PC-9 (cell line): Measurements from ENCODE around the gene LRRC56. TPM values are rescaled to one million over a fixed set of nuclear protein-coding genes. Genes with fewer than 3 reads are reported as not detected.

Experiments used
- Bru-seq: library from RNA; stranded (reverse); fragments of 400-500 nt; gene quantifications from one replicate; lab custom pipeline; 2021; lab: Mats Ljungman, UMichigan
- BruChase-seq, 2 experiments: library from RNA; stranded (reverse); fragments of 400-500 nt; gene quantifications; one replicate each; lab custom pipeline; 2021; lab: Mats Ljungman, UMichigan
- BruUV-seq: library from RNA; stranded (reverse); fragments of 400-500 nt; replicated peaks from 2 replicates; lab custom pipeline; 2021; lab: Mats Ljungman, UMichigan
- CTCF ChIA-PET: fragments of 300-600 bp; sonication (Branson Sonifier 250); formaldehyde crosslinking; loops from one replicate; lab custom pipeline; 2022; ENCODE audit warnings: antibody characterized with exemption; lab: Charles Lee
- POLR2A ChIA-PET: fragments of 300-600 bp; sonication (Branson Sonifier 250); formaldehyde crosslinking; loops from one replicate; lab custom pipeline; 2022; ENCODE audit warnings: antibody characterized with exemption; ENCODE audit not compliant: unreplicated experiment; lab: Charles Lee
- DNase-seq, 2 experiments: peaks; one replicate each; pipeline versions ENCODE4 v3.0.0 to v3.0.0-alpha.2; 2015 to 2022; ENCODE audit warnings: mixed read lengths in 1 of 2
- H2AFZ ChIP-seq: fragments of 200-600 bp; sonication (generic); 2 replicates; pipeline ENCODE4 v1.8.1; 2017; ENCODE audit warnings: antibody characterized with exemption
- H3F3A ChIP-seq: fragments of 200-600 bp; sonication (generic); 2 replicates; pipeline ENCODE4 v1.8.1; 2017; ENCODE audit warnings: antibody characterized with exemption, mild to moderate bottlenecking, low read depth; ENCODE audit not compliant: insufficient read depth
- H3K27ac ChIP-seq: fragments of 200-600 bp; sonication (generic); 2 replicates; pipeline ENCODE4 v1.6.1; 2016; ENCODE audit warnings: mixed run types
- H3K27me3 ChIP-seq: fragments of 200-600 bp; sonication (generic); 2 replicates; pipeline ENCODE4 v1.6.1; 2016; ENCODE audit warnings: low read depth, mixed run types; ENCODE audit not compliant: insufficient read depth
- H3K36me3 ChIP-seq: fragments of 200-600 bp; sonication (generic); 2 replicates; pipeline ENCODE4 v1.6.1; 2016; ENCODE audit warnings: low read depth, mixed run types
- H3K4me1 ChIP-seq: fragments of 200-600 bp; sonication (generic); replicated peaks from 2 replicates; pipeline ENCODE4 v1.6.1; 2016; ENCODE audit warnings: mixed run types; ENCODE audit not compliant: insufficient read depth
- H3K4me2 ChIP-seq: fragments of 200-600 bp; sonication (generic); 2 replicates; pipeline ENCODE4 v1.6.1; 2017; ENCODE audit warnings: mixed run types
- H3K4me3 ChIP-seq: fragments of 200-600 bp; sonication (generic); 2 replicates; pipeline ENCODE4 v1.6.1; 2016; ENCODE audit warnings: mixed run types
- H3K79me2 ChIP-seq: fragments of 200-600 bp; sonication (generic); 2 replicates; pipeline ENCODE4 v1.6.1; 2017; ENCODE audit warnings: low read depth, mixed run types
- H3K9me2 ChIP-seq: fragments of 200-600 bp; sonication (generic); 2 replicates; pipeline ENCODE4 v1.8.1; 2017; ENCODE audit warnings: mild to moderate bottlenecking; ENCODE audit not compliant: insufficient read depth
- H3K9me3 ChIP-seq: fragments of 200-600 bp; sonication (generic); 2 replicates; pipeline ENCODE4 v1.8.1; 2016; ENCODE audit warnings: low read depth; ENCODE audit not compliant: insufficient read depth
- H4K20me1 ChIP-seq: fragments of 200-600 bp; sonication (generic); 2 replicates; pipeline ENCODE4 v1.8.1; 2017; ENCODE audit not compliant: insufficient read depth
- EZH2 ChIP-seq: fragments of 200-600 bp; sonication (generic); IDR thresholded peaks from 2 replicates; pipeline ENCODE4 v1.8.0; 2017; ENCODE audit warnings: antibody characterized with exemption, low read depth
- intact Hi-C: fragments of 100-400 bp; cut with micrococcal nuclease; formaldehyde crosslinking; loops from one replicate; pipeline ENCODE4 v1.10.0; 2022; ENCODE audit not compliant: unreplicated experiment
- long read RNA-seq: library from polyadenylated mRNA; stranded (forward); transcript quantifications from one replicate; pipeline ENCODE4 v2.0.0, GENCODE V29; 2022
- total RNA-seq: library from RNA; stranded (reverse); gene quantifications from 2 replicates; pipeline ENCODE4 v1.2.3, GENCODE V29; 2021
- TF ChIP-seq, protein P1 (sequence below): fragments of 200-600 bp; sonication (generic); conservative IDR thresholded peaks from 2 replicates; pipeline ENCODE4 v1.6.1; 2017; ENCODE audit warnings: mixed run types, antibody characterized with exemption, mild to moderate bottlenecking, moderate library complexity

Gene LRRC56, protein sequence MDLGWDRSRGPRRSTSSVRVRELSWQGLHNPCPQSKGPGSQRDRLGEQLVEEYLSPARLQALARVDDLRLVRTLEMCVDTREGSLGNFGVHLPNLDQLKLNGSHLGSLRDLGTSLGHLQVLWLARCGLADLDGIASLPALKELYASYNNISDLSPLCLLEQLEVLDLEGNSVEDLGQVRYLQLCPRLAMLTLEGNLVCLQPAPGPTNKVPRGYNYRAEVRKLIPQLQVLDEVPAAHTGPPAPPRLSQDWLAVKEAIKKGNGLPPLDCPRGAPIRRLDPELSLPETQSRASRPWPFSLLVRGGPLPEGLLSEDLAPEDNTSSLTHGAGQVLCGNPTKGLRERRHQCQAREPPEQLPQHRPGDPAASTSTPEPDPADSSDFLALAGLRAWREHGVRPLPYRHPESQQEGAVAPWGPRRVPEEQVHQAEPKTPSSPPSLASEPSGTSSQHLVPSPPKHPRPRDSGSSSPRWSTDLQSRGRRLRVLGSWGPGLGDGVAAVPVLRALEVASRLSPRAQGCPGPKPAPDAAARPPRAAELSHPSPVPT
- total RNA-seq (5.0 and 6.3 TPM in 2 replicates), Bru-seq, nascent RNA (percentile 33 among the genes with signal in this experiment), BruChase-seq, experiment 1, labeled RNA remaining after a 2-hour chase (percentile 34 among the genes with signal in this experiment), BruChase-seq, experiment 2, labeled RNA remaining after a 6-hour chase (percentile 46 among the genes with signal in this experiment)
- long read RNA-seq = 0 reads

DNA sequence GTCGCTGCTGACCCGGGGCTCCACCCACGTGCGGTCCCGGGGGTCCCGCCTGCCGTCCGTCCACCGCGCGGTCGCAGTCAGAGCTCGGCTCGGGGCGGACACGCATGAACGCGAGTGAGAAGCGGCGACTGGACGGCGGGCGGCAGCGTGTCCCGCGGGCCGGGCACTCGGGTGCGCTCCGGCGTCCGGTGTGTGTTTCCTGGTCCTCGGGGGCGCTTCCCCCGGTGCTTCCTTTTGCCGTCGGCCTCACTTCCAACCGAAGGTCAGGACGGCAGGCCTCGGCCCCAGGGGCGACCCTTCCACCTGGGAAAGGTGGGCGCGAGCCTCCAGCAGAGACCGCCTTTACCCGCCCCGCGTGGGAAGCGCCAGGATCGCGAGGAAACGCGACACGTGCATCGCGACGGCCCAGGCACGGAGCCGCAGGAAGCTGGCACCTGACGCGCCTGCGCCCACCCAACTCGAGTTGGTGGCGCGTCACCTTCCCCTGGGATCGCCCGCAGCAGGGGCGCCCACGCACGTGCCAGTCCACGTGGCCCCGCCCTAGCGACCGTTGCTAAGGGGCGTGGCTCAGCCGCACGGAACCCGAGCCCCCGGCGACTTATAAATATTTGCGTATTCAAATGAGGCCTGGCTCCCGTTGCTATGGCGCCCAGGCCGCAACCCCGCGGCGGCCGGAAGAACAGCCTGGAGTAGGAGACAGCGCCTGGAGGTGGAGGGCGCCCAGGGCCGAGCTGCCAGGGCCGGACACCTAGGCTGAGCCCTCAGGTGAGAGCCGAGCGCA is at the start of gene LRRC56:
Gene LRRC56 (plus strand): TSS at position 687 of the 781 bp plus-strand sequence. CDS start 3,158 bp downstream, outside the sequence.
- CTCF ChIA-PET = no interaction called here
- Histone ChIP-seq H3K9me3 (no peaks in the 10 kb centered on the region), H3F3A (peaks cover 8% of the 10 kb centered on the region), H3K27ac (peak within 1 kb of the TSS; percentile 76), H3K36me3 (no peaks in the 10 kb centered on the region), H3K4me3 (peak within 1 kb of the TSS; percentile 64), H3K79me2 (0 out of 2 replicates have a peak, but pooled peaks cover 3% of the 10 kb centered on the region), H3K4me1 (no peaks in the 10 kb centered on the region), H3K27me3 (no peaks in the 10 kb centered on the region), H3K4me2 (peak within 1 kb of the TSS; percentile 85), H4K20me1 (no peaks in the 10 kb centered on the region), H2AFZ (peak within 1 kb of the TSS; percentile 92), H3K9me2 (no peaks in the 10 kb centered on the region)
- TSS peak; percentile 45 for BruUV-seq
- peak; percentile 72 to 85 for DNase-seq
- intact Hi-C loops = loop anchor here (2.0 kb wide), 1 partner anchor 30 kb away; the partner anchor contains the start of gene RNH1
- POLR2A ChIA-PET = no interaction called here
- TF ChIP-seq EZH2 = no peak
- TF ChIP-seq, protein P1, sequence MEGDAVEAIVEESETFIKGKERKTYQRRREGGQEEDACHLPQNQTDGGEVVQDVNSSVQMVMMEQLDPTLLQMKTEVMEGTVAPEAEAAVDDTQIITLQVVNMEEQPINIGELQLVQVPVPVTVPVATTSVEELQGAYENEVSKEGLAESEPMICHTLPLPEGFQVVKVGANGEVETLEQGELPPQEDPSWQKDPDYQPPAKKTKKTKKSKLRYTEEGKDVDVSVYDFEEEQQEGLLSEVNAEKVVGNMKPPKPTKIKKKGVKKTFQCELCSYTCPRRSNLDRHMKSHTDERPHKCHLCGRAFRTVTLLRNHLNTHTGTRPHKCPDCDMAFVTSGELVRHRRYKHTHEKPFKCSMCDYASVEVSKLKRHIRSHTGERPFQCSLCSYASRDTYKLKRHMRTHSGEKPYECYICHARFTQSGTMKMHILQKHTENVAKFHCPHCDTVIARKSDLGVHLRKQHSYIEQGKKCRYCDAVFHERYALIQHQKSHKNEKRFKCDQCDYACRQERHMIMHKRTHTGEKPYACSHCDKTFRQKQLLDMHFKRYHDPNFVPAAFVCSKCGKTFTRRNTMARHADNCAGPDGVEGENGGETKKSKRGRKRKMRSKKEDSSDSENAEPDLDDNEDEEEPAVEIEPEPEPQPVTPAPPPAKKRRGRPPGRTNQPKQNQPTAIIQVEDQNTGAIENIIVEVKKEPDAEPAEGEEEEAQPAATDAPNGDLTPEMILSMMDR = no peak

DNA sequence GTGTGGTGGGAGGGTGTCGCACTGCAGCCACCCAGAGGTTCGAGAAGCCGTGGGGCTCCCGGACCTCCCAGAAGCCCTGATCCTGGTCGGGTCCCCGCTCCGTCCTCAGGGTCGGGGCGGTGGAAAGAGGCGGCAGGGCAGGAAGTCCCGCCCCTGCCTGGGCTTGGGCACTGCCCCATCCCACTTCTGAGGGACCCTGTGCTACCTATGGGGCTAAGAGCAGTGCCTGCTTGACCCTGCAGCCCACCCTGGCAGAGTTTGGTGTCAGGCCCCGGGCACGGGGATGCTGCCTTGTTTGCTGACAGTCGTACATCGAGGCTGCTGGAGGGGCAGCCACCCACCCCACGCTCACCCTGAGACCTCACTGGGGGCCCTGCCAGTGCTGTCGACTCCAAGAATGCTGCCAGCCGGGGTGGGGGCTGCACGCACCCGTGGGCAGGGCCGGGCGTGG is 49.7 kb upstream of the LRRC56 start:
- POLR2A ChIA-PET = interaction anchor here (0.7 kb wide), 1 partner anchor 88 kb away, joined by 5 read pairs; no protein-coding TSS in a partner anchor
- Histone ChIP-seq H3K36me3 (no peaks in the 10 kb centered on the region), H3K27me3 (no peaks in the 10 kb centered on the region), H3K9me3 (no peaks in the 10 kb centered on the region), H3K27ac (no peak overlapping the region), H2AFZ (no peak overlapping the region), H3F3A (no peaks in the 10 kb centered on the region), H3K4me1 (no peaks in the 10 kb centered on the region), H4K20me1 (no peaks in the 10 kb centered on the region), H3K4me2 (no peak overlapping the region), H3K9me2 (no peaks in the 10 kb centered on the region), H3K4me3 (no peak overlapping the region), H3K79me2 (no peaks in the 10 kb centered on the region)
- intact Hi-C loops = no loop called here
- CTCF ChIA-PET = no interaction called here
- no TSS peak for BruUV-seq
- TF ChIP-seq, protein P1 = no peak
- no peak for TF ChIP-seq EZH2
- no peak for DNase-seq

DNA sequence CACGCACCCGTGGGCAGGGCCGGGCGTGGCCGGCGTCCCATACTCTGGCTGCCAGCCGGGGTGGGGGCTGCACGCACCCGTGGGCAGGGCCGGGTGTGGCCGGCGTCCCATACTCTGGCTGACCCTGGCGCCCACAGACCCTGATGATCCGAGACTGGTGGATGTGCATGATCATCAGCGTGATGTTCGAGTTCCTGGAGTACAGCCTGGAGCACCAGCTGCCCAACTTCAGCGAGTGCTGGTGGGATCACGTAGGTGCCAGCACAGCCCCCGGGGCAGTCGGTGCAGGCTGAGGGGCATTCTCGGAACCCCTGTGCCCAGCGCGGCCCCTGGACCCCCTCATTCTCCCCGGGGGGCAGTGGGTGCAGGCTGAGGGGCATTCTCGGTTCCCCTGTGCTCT is 49.3 kb upstream of the LRRC56 start:
- no peaks in the 10 kb centered on the region for H3K36me3 ChIP-seq
- BruUV-seq = no TSS peak

More for the DNA sequence above, 49.3 kb upstream of the LRRC56 start:
- H2AFZ ChIP-seq = no peak overlapping the region
- H4K20me1 ChIP-seq = no peaks in the 10 kb centered on the region
- CTCF ChIA-PET = no interaction called here
- intact Hi-C loops = no loop called here
- DNase-seq = no peak
- POLR2A ChIA-PET = no interaction called here
- H3K9me3 ChIP-seq = no peaks in the 10 kb centered on the region
- no peak overlapping the region for H3K27ac ChIP-seq
- no peaks in the 10 kb centered on the region for H3K27me3 ChIP-seq
- no peaks in the 10 kb centered on the region for H3K79me2 ChIP-seq
- no peak overlapping the region for H3K4me3 ChIP-seq
- H3K9me2 ChIP-seq = no peaks in the 10 kb centered on the region
- H3K4me2 ChIP-seq = no peak overlapping the region
- no peaks in the 10 kb centered on the region for H3K4me1 ChIP-seq
- TF ChIP-seq, protein P1 = no peak
- no peak for TF ChIP-seq EZH2
- H3F3A ChIP-seq = no peaks in the 10 kb centered on the region
